HepG2 (cell line): ENCODE measurements around the gene RRN3. TPM values are rescaled to one million over a fixed set of nuclear protein-coding genes. Genes with fewer than 3 reads are reported as not detected.
A peak's percentile ranks its signal among the peaks of the same experiment; 100 is the strongest.
"Not testable (repeated sequence)": the region's sequence is repeated elsewhere in the genome, so short reads cannot be mapped to it uniquely, and the experiment has no call there.

Experiments
- ATAC-seq: fragments of 200-7000 bp; cut with Tn5 transposase; 3 replicates; pipeline ENCODE4 v1.9.1; 2020; ENCODE audit warnings: mild to moderate bottlenecking, moderate library complexity
- BruUV-seq: library from RNA; stranded (reverse); fragments of 400-500 nt; replicated peaks from 2 replicates; lab custom pipeline; 2021; lab: Mats Ljungman, UMichigan
- CTCF ChIA-PET: fragments of 300-600 bp; formaldehyde crosslinking; extraction: SDS; loops from one replicate; lab custom pipeline; 2021; ENCODE audit warnings: low total read pairs, inconsistent platforms, low intra/inter-chr PET ratio; lab: Yijun Ruan, JAX
- POLR2A ChIA-PET: fragments of 350-600 bp; sonication (Branson Sonifier 250); formaldehyde crosslinking; loops from one replicate; lab custom pipeline; 2020; ENCODE audit warnings: antibody characterized with exemption, inconsistent platforms; lab: Yijun Ruan, JAX
- DNase-seq: peaks from one replicate; pipeline ENCODE4 v3.0.0-alpha.2; 2015; ENCODE audit warnings: low spot score
- FAIRE-seq: peaks from 3 replicates; lab custom pipeline; 2011; peaks lifted over from hg19 to GRCh38; lab: Jason Lieb, UNC
- H2AFZ ChIP-seq: one replicate; pipeline ENCODE4 v1.6.1; 2011; ENCODE audit warnings: low read length, inconsistent platforms
- H3K27ac ChIP-seq: fragments of 300-600 bp; 3 replicates; pipeline ENCODE4 v1.8.0; 2011; ENCODE audit warnings: mixed run types, mild to moderate bottlenecking, mixed read lengths, low read length, inconsistent platforms; ENCODE audit not compliant: insufficient read depth; ENCODE audit errors: extremely low read length
- H3K27me3 ChIP-seq, 2 experiments: fragments of 200-600 bp in 1 of 2; 2 replicates in 1 of 2; 3 replicates in 1 of 2; pipeline versions ENCODE4 v1.6.0 to v1.8.0; 2011; ENCODE audit warnings: low read length in 2 of 2, mild to moderate bottlenecking in 2 of 2, moderate library complexity in 2 of 2, inconsistent platforms in 1 of 2; ENCODE audit not compliant: insufficient read depth in 2 of 2, control insufficient read depth in 1 of 2
- H3K36me3 ChIP-seq, 2 experiments: fragments of 200-600 bp in 1 of 2; replicated peaks in 1 of 2; 2 replicates in 1 of 2; 3 replicates in 1 of 2; pipeline versions ENCODE4 v1.5.1 to v1.8.0; 2011; ENCODE audit warnings: low read length in 2 of 2, inconsistent platforms in 1 of 2; ENCODE audit not compliant: insufficient read depth in 2 of 2, control insufficient read depth in 1 of 2
- H3K4me1 ChIP-seq: 2 replicates; pipeline ENCODE4 v1.5.1; 2012; ENCODE audit warnings: low read length, inconsistent platforms; ENCODE audit not compliant: insufficient read depth
- H3K4me2 ChIP-seq: 2 replicates; pipeline ENCODE4 v1.6.0; 2011; ENCODE audit warnings: low read depth, low read length, inconsistent platforms
- H3K4me3 ChIP-seq, 3 experiments: fragments of 200-600 bp in 1 of 3; sonication (generic), shearing (Covaris generic) in 1 of 3; replicated peaks in 1 of 3; 2 replicates each; pipeline ENCODE4 v1.5.1; 2011 to 2016; ENCODE audit warnings: low read length in 3 of 3, inconsistent platforms in 2 of 3, low read depth in 2 of 3, mild to moderate bottlenecking in 2 of 3, control low read depth in 1 of 3, mixed read lengths in 1 of 3; ENCODE audit not compliant: insufficient read depth in 1 of 3
- H3K79me2 ChIP-seq: one replicate; pipeline ENCODE4 v1.6.1; 2011; ENCODE audit warnings: low read length, inconsistent platforms; ENCODE audit not compliant: insufficient read depth
- H3K9ac ChIP-seq: 2 replicates; pipeline ENCODE4 v1.6.0; 2011; ENCODE audit warnings: mild to moderate bottlenecking, low read depth, low read length, inconsistent platforms; ENCODE audit not compliant: insufficient read depth
- H3K9me3 ChIP-seq: 2 replicates; pipeline ENCODE4 v1.5.1; 2012; ENCODE audit warnings: mild to moderate bottlenecking, low read length
- H4K20me1 ChIP-seq: 2 replicates; pipeline ENCODE4 v1.6.0; 2011; ENCODE audit warnings: inconsistent platforms, mild to moderate bottlenecking, low read length, moderate library complexity; ENCODE audit not compliant: insufficient read depth
- MAFF ChIP-seq: IDR thresholded peaks from 2 replicates; pipeline ENCODE4 v1.6.1; 2011; ENCODE audit warnings: low read depth, low read length, improper control_type of control experiment
- MAFK ChIP-seq, 2 experiments: IDR thresholded peaks in 1 of 2; conservative IDR thresholded peaks in 1 of 2; 2 replicates each; pipeline ENCODE4 v1.6.1; 2011; ENCODE audit warnings: improper control_type of control experiment in 2 of 2, low read length in 2 of 2
- SMC3 ChIP-seq: IDR thresholded peaks from 2 replicates; pipeline ENCODE4 v1.6.1; 2011; ENCODE audit warnings: low read length, improper control_type of control experiment
- STAG1 ChIP-seq: sonication (generic); formaldehyde crosslinking; IDR thresholded peaks from 2 replicates; pipeline ENCODE4 v1.4.0; 2020; ENCODE audit warnings: missing genetic modification reagents
- WGBS: methylation state at CpG from one replicate; pipeline ENCODE4 v1.1.6; 2017; ENCODE audit warnings: low lambda C conversion rate; 5-methylcytosine and 5-hydroxymethylcytosine counted together
- in situ Hi-C: cut with HindIII; loops from 2 replicates; pipeline ENCODE4 v1.10.0; 2017; ENCODE audit warnings: low pct_unique_long_range_greater_than_20kb; ENCODE audit not compliant: extremely low pct_ligation_motif_present
- intact Hi-C: fragments of 100-400 bp; cut with micrococcal nuclease; formaldehyde crosslinking; loops from one replicate; pipeline ENCODE4 v1.10.0; 2022; ENCODE audit not compliant: unreplicated experiment
- polyA plus RNA-seq, 8 experiments: library from polyadenylated mRNA; depleted of rRNA in 3 of 8; stranded (reverse) in 7 of 8; unstranded in 1 of 8; fragments of >200 nt; fragmentation: Illumina TruSeq in 4 of 8; extraction: Trizol in 4 of 8; gene quantifications; 2 replicates each; pipeline versions ENCODE4 v1.2.1 to v1.2.3, GENCODE V29; 2011 to 2016; ENCODE audit warnings: low read depth in 4 of 8, missing spikeins in 1 of 8, mixed read lengths in 1 of 8; ENCODE audit not compliant: insufficient read depth in 1 of 8
- total RNA-seq, 5 experiments: library from RNA; depleted of rRNA; stranded (reverse); fragments of >200 nt; fragmentation: Illumina TruSeq; extraction: Trizol; gene quantifications; 2 replicates each; pipeline ENCODE4 v1.2.3, GENCODE V29; 2016; ENCODE audit warnings: low read depth in 1 of 5
- TF ChIP-seq, protein P1 (sequence below): sonication (generic); formaldehyde crosslinking; IDR thresholded peaks from 2 replicates; pipeline ENCODE4 v1.5.0; 2020; ENCODE audit warnings: mild to moderate bottlenecking, missing genetic modification reagents, moderate library complexity

RRN3 gene
- total and polyA plus RNA-seq, 2 of the 13 experiments (the other 11 are each of a cell fraction or from before 2014, with no cell fraction given) = 45.8 to 67.0 TPM

DNA sequence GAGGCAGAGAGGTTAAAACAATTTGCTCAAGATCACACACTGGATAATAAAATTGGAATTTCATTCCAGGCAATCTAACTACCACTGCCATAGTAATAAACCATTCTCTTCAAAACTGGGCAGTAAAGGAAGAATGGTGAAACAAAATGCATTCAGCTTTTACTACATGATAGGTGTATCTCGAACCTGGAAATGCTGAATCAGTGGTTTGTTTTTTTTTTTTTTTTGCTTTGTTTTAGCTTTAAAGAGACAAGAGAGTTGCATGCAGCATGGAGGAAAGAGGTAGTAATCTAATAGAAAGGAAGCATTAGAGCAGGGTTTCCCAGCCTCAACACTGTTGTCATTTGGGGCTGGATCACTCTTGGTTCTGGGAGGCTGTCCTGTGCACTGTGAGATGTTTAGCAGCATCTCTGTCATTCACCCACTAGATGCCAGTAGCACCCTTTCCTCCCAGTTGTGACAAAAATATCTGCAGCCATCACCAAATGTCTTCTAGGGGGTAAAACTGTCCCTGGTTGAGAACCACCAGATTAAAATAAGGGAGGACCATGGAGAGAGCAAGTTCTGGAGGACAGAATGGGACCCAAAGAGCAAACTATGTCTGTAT, 3.3 kb downstream of the RRN3 start:
- H3K27ac ChIP-seq, CTCF ChIA-PET, H3K27me3 ChIP-seq, FAIRE-seq, H4K20me1 ChIP-seq, H3K9ac ChIP-seq, H3K9me3 ChIP-seq, H2AFZ ChIP-seq, POLR2A ChIA-PET, DNase-seq, BruUV-seq, H3K4me3 ChIP-seq, in situ Hi-C loops, intact Hi-C loops: not testable (repeated sequence)
- WGBS = 99% methylated on average over 1 of the region's 1 CpG
- peaks cover 22% of the 10 kb centered on the region for H3K79me2 ChIP-seq
- H3K36me3 ChIP-seq = peaks cover 12 to 44% of the 10 kb centered on the region in 2 experiments
- H3K4me1 ChIP-seq = peaks cover 29% of the 10 kb centered on the region
- TF ChIP-seq MAFK (conservative IDR thresholded peaks at IDR 0.05 in 1 of 2, IDR thresholded peaks at IDR 0.05 in 1 of 2; ENCODE audit: low read length in 2 of 2) = peak; percentile 62 to 77; a peak in 3 of 4 replicates
- peak; percentile 72 for TF ChIP-seq STAG1 (CRISPR knock-in tag)
- 0 out of 2 replicates have a peak, but pooled peaks have one; percentile 13 for TF ChIP-seq SMC3
- TF ChIP-seq, protein P1, sequence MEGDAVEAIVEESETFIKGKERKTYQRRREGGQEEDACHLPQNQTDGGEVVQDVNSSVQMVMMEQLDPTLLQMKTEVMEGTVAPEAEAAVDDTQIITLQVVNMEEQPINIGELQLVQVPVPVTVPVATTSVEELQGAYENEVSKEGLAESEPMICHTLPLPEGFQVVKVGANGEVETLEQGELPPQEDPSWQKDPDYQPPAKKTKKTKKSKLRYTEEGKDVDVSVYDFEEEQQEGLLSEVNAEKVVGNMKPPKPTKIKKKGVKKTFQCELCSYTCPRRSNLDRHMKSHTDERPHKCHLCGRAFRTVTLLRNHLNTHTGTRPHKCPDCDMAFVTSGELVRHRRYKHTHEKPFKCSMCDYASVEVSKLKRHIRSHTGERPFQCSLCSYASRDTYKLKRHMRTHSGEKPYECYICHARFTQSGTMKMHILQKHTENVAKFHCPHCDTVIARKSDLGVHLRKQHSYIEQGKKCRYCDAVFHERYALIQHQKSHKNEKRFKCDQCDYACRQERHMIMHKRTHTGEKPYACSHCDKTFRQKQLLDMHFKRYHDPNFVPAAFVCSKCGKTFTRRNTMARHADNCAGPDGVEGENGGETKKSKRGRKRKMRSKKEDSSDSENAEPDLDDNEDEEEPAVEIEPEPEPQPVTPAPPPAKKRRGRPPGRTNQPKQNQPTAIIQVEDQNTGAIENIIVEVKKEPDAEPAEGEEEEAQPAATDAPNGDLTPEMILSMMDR (CRISPR knock-in tag) = peak; percentile 51
- peak; percentile 69 for TF ChIP-seq MAFF
- TF ChIP-seq, all 625 proteins: peak for 5; not testable (repeated sequence) for 620
- not testable (repeated sequence) for ATAC-seq, H3K4me2 ChIP-seq

DNA sequence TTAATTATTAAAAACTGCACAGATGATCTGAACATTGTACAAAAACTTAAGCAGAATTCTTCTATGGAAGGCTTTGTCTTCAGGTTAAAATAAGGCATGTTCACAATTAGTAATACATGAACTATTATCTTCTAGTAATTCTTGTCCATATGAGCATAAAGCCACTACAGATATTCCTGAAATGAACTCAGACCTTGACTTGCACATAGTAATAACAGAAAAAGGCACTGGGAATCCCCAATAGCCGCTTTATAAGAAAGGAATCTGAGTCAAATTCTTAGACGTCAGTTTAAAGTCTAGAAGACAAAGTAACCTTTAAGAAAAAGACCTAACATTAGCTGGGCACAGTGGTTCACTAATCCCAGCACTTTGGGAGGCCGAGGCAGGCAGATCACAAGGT, 11.3 kb downstream of the RRN3 start:
- H3K9me3 ChIP-seq, ATAC-seq, H4K20me1 ChIP-seq, DNase-seq, H3K4me1 ChIP-seq, in situ Hi-C loops, intact Hi-C loops, H3K9ac ChIP-seq, BruUV-seq, POLR2A ChIA-PET, H3K27me3 ChIP-seq, H3K4me3 ChIP-seq, FAIRE-seq, CTCF ChIA-PET, H2AFZ ChIP-seq, H3K4me2 ChIP-seq, H3K79me2 ChIP-seq, H3K27ac ChIP-seq: not testable (repeated sequence)
- peaks cover 14 to 72% of the 10 kb centered on the region in 2 experiments; a peak in 4 of 5 replicates for H3K36me3 ChIP-seq
- 97% methylated on average over 3 of the region's 3 CpGs for WGBS

DNA sequence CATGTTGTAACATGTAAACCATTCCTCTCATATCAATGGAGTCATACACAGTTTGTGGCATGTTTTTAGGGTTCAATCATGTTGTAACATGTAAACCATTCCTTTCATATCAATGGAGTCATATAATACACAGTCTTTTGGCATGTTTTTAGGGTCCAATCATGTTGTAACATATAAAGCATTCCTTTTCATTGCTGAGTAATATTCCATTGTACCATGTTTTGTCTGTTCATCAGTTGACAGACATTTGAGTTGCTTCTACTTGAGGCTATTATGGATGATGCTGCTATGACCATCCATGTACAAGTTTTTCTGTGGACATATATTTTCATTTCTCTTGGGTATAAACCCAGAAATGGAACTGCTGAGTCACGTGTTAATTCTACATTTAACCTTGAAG, 13.2 kb downstream of the RRN3 start:
- FAIRE-seq, in situ Hi-C loops: not testable (repeated sequence)
- 100% methylated on average over 1 of the region's 1 CpG for WGBS

More for the DNA sequence above, 13.2 kb downstream of the RRN3 start:
- H3K27ac ChIP-seq, BruUV-seq, H4K20me1 ChIP-seq, H3K4me1 ChIP-seq, H3K27me3 ChIP-seq, H3K4me3 ChIP-seq, DNase-seq, H3K79me2 ChIP-seq, H3K9me3 ChIP-seq, ATAC-seq, intact Hi-C loops, H3K9ac ChIP-seq, POLR2A ChIA-PET, H3K4me2 ChIP-seq, CTCF ChIA-PET, H2AFZ ChIP-seq: not testable (repeated sequence)
- H3K36me3 ChIP-seq = peaks cover 11 to 64% of the 10 kb centered on the region in 2 experiments
